HEK293 (cell line): ENCODE data around the gene SKIC8.

Source experiments
- CTCF ChIA-PET: fragments of 350-600 bp; formaldehyde crosslinking; extraction: SDS; loops from one replicate; lab custom pipeline; 2021; ENCODE audit warnings: antibody characterized with exemption; lab: Yijun Ruan, JAX
- POLR2A ChIA-PET: fragments of 300-600 bp; formaldehyde crosslinking; extraction: SDS; loops from one replicate; lab custom pipeline; 2020; ENCODE audit warnings: antibody characterized with exemption, inconsistent platforms; lab: Yijun Ruan, JAX
- H3K27ac ChIP-seq: fragments of 200-500 bp; sonication (Bioruptor generic); 2 replicates; pipeline ENCODE4 v1.5.1; 2014; ENCODE audit warnings: low read depth, low read length, control low read depth, inconsistent platforms; ENCODE audit errors: extremely low read depth
- H3K36me3 ChIP-seq, 2 experiments: fragments of 200-500 bp in 1 of 2; sonication (Bioruptor generic) in 1 of 2; 1 replicate in 1 of 2; 2 replicates in 1 of 2; pipeline ENCODE4 v1.5.1; 2014 to 2017; ENCODE audit warnings: inconsistent platforms in 2 of 2, low read length in 2 of 2; ENCODE audit not compliant: control insufficient read depth in 2 of 2, insufficient read depth in 1 of 2
- H3K4me1 ChIP-seq: fragments of 200-500 bp; sonication (Bioruptor generic); 2 replicates; pipeline ENCODE4 v1.5.1; 2014; ENCODE audit warnings: mild to moderate bottlenecking, low read length, inconsistent platforms; ENCODE audit not compliant: control insufficient read depth, insufficient read depth
- H3K4me3 ChIP-seq: 2 replicates; pipeline ENCODE4 v1.5.1; 2011; ENCODE audit warnings: low read depth, mild to moderate bottlenecking, control low read depth, low read length, moderate library complexity
- H3K9me3 ChIP-seq: fragments of 200-500 bp; sonication (Bioruptor generic); 2 replicates; pipeline ENCODE4 v1.5.1; 2014; ENCODE audit warnings: low read depth, low read length, inconsistent platforms; ENCODE audit not compliant: control insufficient read depth, insufficient read depth
- BCL11A ChIP-seq: fragments of 450-650 bp; formaldehyde crosslinking; IDR thresholded peaks from 2 replicates; pipeline ENCODE4 v1.5.1; 2016; ENCODE audit warnings: low read depth, missing biosample characterization, missing genetic modification characterization
- GFI1B ChIP-seq: fragments of 450-650 bp; formaldehyde crosslinking; IDR thresholded peaks from 2 replicates; pipeline ENCODE4 v1.5.1; 2016; ENCODE audit warnings: missing biosample characterization, missing genetic modification characterization
- GLI2 ChIP-seq: fragments of 450-650 bp; formaldehyde crosslinking; IDR thresholded peaks from 2 replicates; pipeline ENCODE4; 2017; ENCODE audit warnings: missing biosample characterization, missing genetic modification characterization, low read depth, borderline replicate concordance
- HOXA7 ChIP-seq: sonication (generic); formaldehyde crosslinking; IDR thresholded peaks from 2 replicates; pipeline ENCODE4 v1.8.1; 2022; ENCODE audit warnings: missing genetic modification reagents, borderline replicate concordance
- KLF10 ChIP-seq: fragments of 450-650 bp; IDR thresholded peaks from 2 replicates; pipeline ENCODE4 v1.5.1; 2018; ENCODE audit warnings: missing biosample characterization, mild to moderate bottlenecking, missing genetic modification characterization
- SETDB1 ChIP-seq: IDR thresholded peaks from one replicate; pipeline ENCODE4 v1.6.1; 2017; ENCODE audit warnings: mild to moderate bottlenecking, low read length, moderate library complexity, mixed read lengths; ENCODE audit not compliant: insufficient read length
- ZBTB1 ChIP-seq: fragments of 450-650 bp; formaldehyde crosslinking; IDR thresholded peaks from 2 replicates; pipeline ENCODE4 v1.5.1; 2016; ENCODE audit warnings: missing biosample characterization, missing genetic modification characterization
- ZEB2 ChIP-seq: fragments of 450-650 bp; formaldehyde crosslinking; IDR thresholded peaks from 2 replicates; pipeline ENCODE4 v1.5.1; 2016; ENCODE audit warnings: missing biosample characterization, missing genetic modification characterization
- ZFHX2 ChIP-seq: fragments of 450-650 bp; formaldehyde crosslinking; conservative IDR thresholded peaks from 2 replicates; pipeline ENCODE4 v1.5.1; 2016; ENCODE audit warnings: missing biosample characterization, missing genetic modification characterization
- ZNF132 ChIP-seq: fragments of 450-650 bp; formaldehyde crosslinking; IDR thresholded peaks from 2 replicates; pipeline ENCODE4 v1.5.1; 2017; ENCODE audit warnings: missing biosample characterization, missing genetic modification characterization, borderline replicate concordance
- ZNF169 ChIP-seq: fragments of 450-650 bp; formaldehyde crosslinking; IDR thresholded peaks from 2 replicates; pipeline ENCODE4 v1.5.1; 2016; ENCODE audit warnings: missing biosample characterization, missing genetic modification characterization
- ZNF221 ChIP-seq: fragments of 450-650 bp; formaldehyde crosslinking; IDR thresholded peaks from 2 replicates; pipeline ENCODE4 v1.5.1; 2017; ENCODE audit warnings: missing biosample characterization, missing genetic modification characterization, borderline replicate concordance
- ZNF23 ChIP-seq: fragments of 450-650 bp; formaldehyde crosslinking; IDR thresholded peaks from 2 replicates; pipeline ENCODE4 v1.5.1; 2016; ENCODE audit warnings: missing biosample characterization, missing genetic modification characterization, borderline replicate concordance
- ZNF324 ChIP-seq: fragments of 450-650 bp; formaldehyde crosslinking; IDR thresholded peaks from 2 replicates; pipeline ENCODE4 v1.5.1; 2016; ENCODE audit warnings: missing biosample characterization, missing genetic modification characterization
- ZNF335 ChIP-seq: fragments of 450-650 bp; formaldehyde crosslinking; conservative IDR thresholded peaks from 2 replicates; pipeline ENCODE4 v1.5.1; 2016; ENCODE audit warnings: missing biosample characterization, missing genetic modification characterization
- ZNF366 ChIP-seq: fragments of 450-650 bp; formaldehyde crosslinking; conservative IDR thresholded peaks from 2 replicates; pipeline ENCODE4 v1.5.1; 2016; ENCODE audit warnings: missing biosample characterization, missing genetic modification characterization
- ZNF404 ChIP-seq: fragments of 450-650 bp; formaldehyde crosslinking; IDR thresholded peaks from 2 replicates; pipeline ENCODE4 v1.5.1; 2017; ENCODE audit warnings: missing biosample characterization, missing genetic modification characterization
- ZNF777 ChIP-seq: fragments of 450-650 bp; formaldehyde crosslinking; IDR thresholded peaks from 2 replicates; pipeline ENCODE4 v1.5.1; 2017; ENCODE audit warnings: missing biosample characterization, missing genetic modification characterization, borderline replicate concordance
- ZSCAN30 ChIP-seq: fragments of 450-650 bp; IDR thresholded peaks from 2 replicates; pipeline ENCODE4 v1.5.1; 2018; ENCODE audit warnings: missing biosample characterization, mild to moderate bottlenecking, missing genetic modification characterization, moderate library complexity
- TF ChIP-seq, protein P1 (sequence below): fragments of 450-650 bp; formaldehyde crosslinking; IDR thresholded peaks from 2 replicates; pipeline ENCODE4 v1.5.1; 2016; ENCODE audit warnings: missing biosample characterization, missing genetic modification characterization
- TF ChIP-seq, protein P2 (sequence below): fragments of 450-650 bp; formaldehyde crosslinking; IDR thresholded peaks from 2 replicates; pipeline ENCODE4 v1.5.1; 2016; ENCODE audit warnings: missing biosample characterization, missing genetic modification characterization

SKIC8 gene

DNA sequence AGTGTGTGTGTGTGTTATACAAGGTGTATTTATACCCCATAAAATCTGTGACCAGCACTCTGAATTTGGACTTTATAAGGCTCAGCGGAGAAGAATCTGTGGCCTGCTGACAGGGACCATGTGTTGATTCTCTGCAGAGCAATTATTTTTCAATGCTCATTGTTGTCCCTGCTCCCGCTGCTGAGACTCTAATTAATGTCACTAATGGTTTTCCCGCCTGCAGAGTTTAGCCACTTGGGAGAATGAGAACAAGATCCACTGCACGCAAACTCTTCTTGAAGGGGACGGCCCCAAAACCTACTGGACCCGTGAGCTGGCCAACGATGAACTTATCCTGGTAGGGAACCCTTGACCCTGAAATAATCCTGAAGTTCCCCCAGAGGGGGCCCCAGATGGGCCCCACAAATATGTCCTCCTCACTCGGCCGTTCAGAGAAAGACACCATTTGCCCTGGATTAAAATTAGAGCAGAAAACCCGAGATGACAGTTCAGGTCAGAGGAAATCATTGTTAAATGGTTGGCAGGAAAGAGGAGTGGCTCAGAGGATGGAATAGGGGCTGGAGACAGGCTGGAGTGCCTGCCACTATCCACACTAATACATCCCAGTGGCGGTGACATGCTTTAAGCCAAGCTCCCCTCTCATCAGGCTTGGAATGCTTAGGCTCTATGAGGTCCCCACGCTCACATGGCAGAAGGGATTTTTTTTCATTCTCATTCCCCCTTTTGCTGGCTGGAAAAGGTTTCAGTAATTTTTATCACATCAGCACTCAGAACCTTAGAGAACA, 44.1 kb upstream of the SKIC8 start (continued):
- TF ChIP-seq ZNF221 (tag by site-specific recombination): no peak
- TF ChIP-seq, protein P1, sequence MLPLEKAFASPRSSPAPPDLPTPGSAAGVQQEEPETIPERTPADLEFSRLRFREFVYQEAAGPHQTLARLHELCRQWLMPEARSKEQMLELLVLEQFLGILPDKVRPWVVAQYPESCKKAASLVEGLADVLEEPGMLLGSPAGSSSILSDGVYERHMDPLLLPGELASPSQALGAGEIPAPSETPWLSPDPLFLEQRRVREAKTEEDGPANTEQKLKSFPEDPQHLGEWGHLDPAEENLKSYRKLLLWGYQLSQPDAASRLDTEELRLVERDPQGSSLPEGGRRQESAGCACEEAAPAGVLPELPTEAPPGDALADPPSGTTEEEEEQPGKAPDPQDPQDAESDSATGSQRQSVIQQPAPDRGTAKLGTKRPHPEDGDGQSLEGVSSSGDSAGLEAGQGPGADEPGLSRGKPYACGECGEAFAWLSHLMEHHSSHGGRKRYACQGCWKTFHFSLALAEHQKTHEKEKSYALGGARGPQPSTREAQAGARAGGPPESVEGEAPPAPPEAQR (tag by site-specific recombination): no peak

DNA sequence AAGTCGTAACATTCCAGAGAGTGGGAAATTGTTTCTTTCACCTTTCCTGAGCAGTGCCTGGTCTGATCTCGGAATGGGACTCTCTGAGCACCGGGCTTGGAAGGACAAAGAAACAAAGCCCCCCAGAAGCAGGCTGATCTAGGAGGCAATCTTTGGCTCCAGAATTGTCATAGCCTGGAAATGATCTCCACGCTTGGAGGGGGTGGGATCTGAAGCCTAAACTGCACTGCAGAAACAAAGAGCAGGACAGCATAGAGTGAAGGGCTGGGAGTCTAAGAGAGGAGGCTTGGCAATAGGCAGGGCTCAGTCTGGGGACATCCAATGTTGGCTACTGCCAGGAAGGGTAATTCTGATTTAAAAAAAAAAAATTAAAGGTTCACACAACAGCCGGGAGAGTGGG, 42.6 kb upstream of the SKIC8 start:
- no peaks in the 10 kb centered on the region for H3K36me3 ChIP-seq
- no peak overlapping the region for H3K4me3 ChIP-seq
- H3K27ac ChIP-seq: no peak overlapping the region
- no peaks in the 10 kb centered on the region for H3K9me3 ChIP-seq
- ChIA-PET CTCF (interaction anchor here (0.6 kb wide), 1 partner anchor 20 kb away, joined by 5 read pairs; no protein-coding TSS in a partner anchor), POLR2A (no interaction called here)
- no peak for TF ChIP-seq ZNF324
- no peak for TF ChIP-seq BCL11A (tag by site-specific recombination)
- TF ChIP-seq ZNF169 (tag by site-specific recombination): no peak
- TF ChIP-seq ZNF132 (tag by site-specific recombination): no peak
- no peak for TF ChIP-seq ZEB2 (tag by site-specific recombination)
- TF ChIP-seq HOXA7: no peak
- TF ChIP-seq ZBTB1 (tag by site-specific recombination): no peak
- no peak for TF ChIP-seq KLF10 (tag by site-specific recombination)
- TF ChIP-seq ZNF404: no peak
- no peak for TF ChIP-seq SETDB1
- TF ChIP-seq GFI1B (tag by site-specific recombination): no peak
- TF ChIP-seq ZNF777 (tag by site-specific recombination): no peak
- TF ChIP-seq GLI2: no peak
- no peak for TF ChIP-seq ZSCAN30 (tag by site-specific recombination)
- no peak for TF ChIP-seq ZFHX2 (tag by site-specific recombination)
- TF ChIP-seq, protein P2, sequence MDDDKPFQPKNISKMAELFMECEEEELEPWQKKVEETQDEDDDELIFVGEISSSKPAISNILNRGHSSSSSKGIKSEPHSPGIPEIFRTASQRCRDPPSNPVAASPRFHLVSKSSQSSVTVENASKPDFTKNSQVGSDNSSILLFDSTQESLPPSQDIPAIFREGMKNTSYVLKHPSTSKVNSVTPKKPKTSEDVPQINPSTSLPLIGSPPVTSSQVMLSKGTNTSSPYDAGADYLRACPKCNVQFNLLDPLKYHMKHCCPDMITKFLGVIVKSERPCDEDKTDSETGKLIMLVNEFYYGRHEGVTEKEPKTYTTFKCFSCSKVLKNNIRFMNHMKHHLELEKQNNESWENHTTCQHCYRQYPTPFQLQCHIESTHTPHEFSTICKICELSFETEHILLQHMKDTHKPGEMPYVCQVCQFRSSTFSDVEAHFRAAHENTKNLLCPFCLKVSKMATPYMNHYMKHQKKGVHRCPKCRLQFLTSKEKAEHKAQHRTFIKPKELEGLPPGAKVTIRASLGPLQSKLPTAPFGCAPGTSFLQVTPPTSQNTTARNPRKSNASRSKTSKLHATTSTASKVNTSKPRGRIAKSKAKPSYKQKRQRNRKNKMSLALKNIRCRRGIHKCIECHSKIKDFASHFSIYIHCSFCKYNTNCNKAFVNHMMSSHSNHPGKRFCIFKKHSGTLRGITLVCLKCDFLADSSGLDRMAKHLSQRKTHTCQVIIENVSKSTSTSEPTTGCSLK (tag by site-specific recombination): no peak
- H3K4me1 ChIP-seq: peaks cover 5% of the 10 kb centered on the region; the same call in 1 of the 2 replicates

DNA sequence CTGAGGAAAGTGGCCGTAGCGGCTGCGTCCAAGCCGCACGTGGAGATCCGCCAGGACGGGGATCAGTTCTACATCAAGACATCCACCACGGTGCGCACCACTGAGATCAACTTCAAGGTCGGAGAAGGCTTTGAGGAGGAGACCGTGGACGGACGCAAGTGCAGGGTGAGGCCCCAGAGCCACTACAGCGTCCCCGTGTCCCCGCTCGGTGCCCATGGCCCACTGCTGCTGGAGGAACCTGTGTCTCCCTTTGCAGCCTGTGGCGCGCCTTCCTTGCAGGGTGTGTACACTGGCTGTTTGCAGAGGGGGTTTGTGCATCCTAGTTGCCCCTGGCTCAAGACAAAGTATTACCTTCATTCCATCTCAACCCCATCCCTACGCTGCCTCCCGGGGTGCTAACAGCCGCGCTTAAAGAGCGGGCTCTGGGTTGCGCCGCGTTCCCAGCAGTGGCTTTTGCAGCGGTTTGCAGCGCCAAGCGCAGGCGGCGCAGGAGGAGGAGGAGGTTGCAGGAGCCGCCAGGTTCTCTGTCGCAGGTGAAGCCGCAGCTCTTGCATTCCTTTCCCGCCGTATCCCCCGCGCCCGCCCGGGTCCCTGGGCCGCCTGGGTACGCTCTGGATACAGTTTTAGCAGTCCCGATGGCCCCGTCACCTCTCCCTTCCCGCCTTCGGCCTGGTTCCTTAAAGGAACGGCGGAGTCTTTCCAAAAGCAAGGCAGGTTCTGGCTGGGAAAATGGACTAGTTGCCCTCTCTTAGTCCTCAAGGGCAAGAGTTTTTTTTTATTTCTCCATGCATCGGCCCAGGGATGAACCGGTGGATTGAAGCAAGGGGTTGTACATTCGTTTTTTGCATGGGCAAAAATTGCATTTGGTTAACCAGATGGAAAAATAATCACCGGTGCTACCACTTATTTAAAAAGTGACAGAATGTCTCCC, 41.9 kb upstream of the SKIC8 start:
- POLR2A ChIA-PET: no interaction called here
- H3K4me3 ChIP-seq: no peak overlapping the region
- H3K9me3 ChIP-seq: no peaks in the 10 kb centered on the region
- CTCF ChIA-PET: interaction anchor here (1.7 kb wide), 1 partner anchor 57 kb away, joined by 4 read pairs; no protein-coding TSS in a partner anchor
- H3K36me3 ChIP-seq: no peaks in the 10 kb centered on the region
- TF ChIP-seq ZNF23: no peak
- TF ChIP-seq ZNF335 (tag by site-specific recombination): no peak
- no peak for TF ChIP-seq ZNF366 (tag by site-specific recombination)
- TF ChIP-seq, all 188 proteins: peak for 0
- H3K4me1 ChIP-seq: peaks cover 5% of the 10 kb centered on the region; the same call in 1 of the 2 replicates
- H3K27ac ChIP-seq: no peak overlapping the region
